Endothelial cell (in vitro differentiated cells): Measurements from ENCODE around the gene OR10A4. TPM values are rescaled to one million over a fixed set of nuclear protein-coding genes. Genes with fewer than 3 reads are reported as not detected.

Experiments
- DNase-seq: peaks from one replicate; pipeline ENCODE4 v3.0.0; 2021; ENCODE audit warnings: low spot score
- H3K27ac Mint-ChIP-seq: one replicate; pipeline ENCODE4 v1.8.0; 2021; ENCODE audit warnings: mixed read lengths, inconsistent platforms; ENCODE audit not compliant: unreplicated experiment
- H3K27me3 Mint-ChIP-seq: one replicate; pipeline ENCODE4 v1.8.0; 2021; ENCODE audit warnings: mild to moderate bottlenecking, moderate library complexity, mixed read lengths, inconsistent platforms; ENCODE audit not compliant: unreplicated experiment
- H3K36me3 Mint-ChIP-seq: one replicate; pipeline ENCODE4 v1.8.0; 2021; ENCODE audit warnings: mild to moderate bottlenecking, low read depth, mixed read lengths, inconsistent platforms; ENCODE audit not compliant: unreplicated experiment
- H3K4me1 Mint-ChIP-seq: one replicate; pipeline ENCODE4 v1.8.0; 2021; ENCODE audit warnings: mild to moderate bottlenecking, mixed read lengths, inconsistent platforms; ENCODE audit not compliant: unreplicated experiment
- H3K4me3 Mint-ChIP-seq: one replicate; pipeline ENCODE4 v1.8.0; 2021; ENCODE audit warnings: mild to moderate bottlenecking, mixed read lengths, inconsistent platforms; ENCODE audit not compliant: unreplicated experiment
- H3K9me3 Mint-ChIP-seq: one replicate; pipeline ENCODE4 v1.8.0; 2021; ENCODE audit warnings: mixed read lengths, inconsistent platforms; ENCODE audit not compliant: unreplicated experiment
- CTCF ChIP-seq: fragments of 200-600 bp; sonication (generic); IDR thresholded peaks from one replicate; pipeline ENCODE4 v1.5.0; 2021; ENCODE audit warnings: antibody characterized with exemption; ENCODE audit not compliant: unreplicated experiment
- total RNA-seq: library from RNA; stranded (reverse); fragmentation: NEBNext Ultra II Directional; extraction: Animal tissue kit (Norgen Biotek cat#: 25700); gene quantifications from one replicate; pipeline ENCODE4 v1.2.1, GENCODE V29; 2021; ENCODE audit not compliant: unreplicated experiment

The OR10A4 gene
- total RNA-seq, 1 donor from 2014 or later = not detected

DNA sequence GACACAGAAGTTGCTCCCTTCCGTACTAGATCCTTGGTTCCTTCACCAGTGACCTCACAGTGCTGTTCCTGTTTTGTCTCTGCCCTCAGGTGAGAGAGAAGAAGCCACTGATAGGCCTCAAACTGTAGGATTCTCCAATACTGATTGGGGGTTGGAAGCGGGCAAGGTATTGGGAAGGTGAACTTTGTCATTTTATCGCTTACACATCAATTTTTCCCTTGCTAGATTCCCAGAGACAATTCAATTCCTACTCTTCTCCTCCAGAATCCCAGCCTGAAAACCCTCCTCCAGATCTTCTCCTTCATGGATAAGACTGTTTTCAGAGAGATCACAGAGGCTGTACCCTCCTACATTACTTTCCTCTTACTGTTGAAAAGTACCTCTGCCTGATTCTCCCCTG, 35.0 kb downstream of the OR10A4 start:
- Mint-ChIP-seq H3K9me3 (no peaks in the 10 kb centered on the region), H3K4me1 (peaks cover 6% of the 10 kb centered on the region), H3K36me3 (no peaks in the 10 kb centered on the region), H3K27me3 (no peaks in the 10 kb centered on the region), H3K4me3 (no peak overlapping the region), H3K27ac (no peak overlapping the region)
- DNase-seq = no peak
- TF ChIP-seq CTCF = no peak

GRCh38 chr11:6911948-6912347, 35.5 kb downstream of the OR10A4 start:
- Mint-ChIP-seq H3K36me3 (no peaks in the 10 kb centered on the region), H3K4me1 (peaks cover 6% of the 10 kb centered on the region), H3K4me3 (no peak overlapping the region), H3K27me3 (no peaks in the 10 kb centered on the region), H3K9me3 (no peaks in the 10 kb centered on the region), H3K27ac (no peak overlapping the region)
- DNase-seq = no peak
- no peak for TF ChIP-seq CTCF

DNA sequence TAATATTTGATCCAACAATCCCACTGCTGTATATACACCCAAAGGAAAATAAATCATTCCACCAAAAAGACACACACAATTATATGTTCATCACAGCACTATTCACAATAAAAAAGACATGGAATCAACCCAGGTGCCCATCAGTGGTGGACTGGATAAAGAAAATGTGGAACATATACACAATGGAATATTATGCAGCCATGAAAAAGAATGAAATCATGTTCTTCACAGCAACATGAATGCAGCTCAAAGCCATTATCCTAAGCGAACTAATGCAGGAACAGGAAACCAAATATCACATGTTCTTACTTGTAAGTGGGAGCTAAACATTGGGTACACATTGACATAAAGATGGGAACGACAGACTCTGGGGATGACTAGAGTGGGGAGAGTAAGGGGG, 43.3 kb downstream of the OR10A4 start:
- Mint-ChIP-seq H3K27me3 (no peaks in the 10 kb centered on the region), H3K4me3 (no peak overlapping the region), H3K36me3 (no peaks in the 10 kb centered on the region), H3K9me3 (no peaks in the 10 kb centered on the region), H3K4me1 (no peaks in the 10 kb centered on the region), H3K27ac (no peak overlapping the region)
- no peak for TF ChIP-seq CTCF
- no peak for DNase-seq

DNA sequence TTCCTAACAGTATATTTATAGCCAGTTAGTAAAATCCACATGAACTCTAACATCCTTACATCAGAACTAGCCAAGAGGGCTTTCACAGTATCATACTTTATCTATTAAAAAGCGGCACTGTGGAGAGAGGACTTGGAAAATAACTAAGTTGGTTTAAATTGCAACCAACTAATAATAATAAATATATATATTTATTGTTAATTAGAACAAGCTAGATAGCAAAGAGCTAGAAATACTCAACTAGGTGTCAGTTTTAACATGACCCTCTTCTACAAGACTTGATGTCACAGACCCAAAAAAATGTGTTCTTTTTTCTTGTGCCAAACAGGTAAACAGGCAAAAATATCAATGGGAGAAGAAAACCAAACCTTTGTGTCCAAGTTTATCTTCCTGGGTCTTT, 44.3 kb downstream of the OR10A4 start, which contains the start of gene OR2D3:
TSS of gene OR2D3 (plus strand) at position 301 of the 400 bp plus-strand sequence. CDS start at position 301, 0 bp downstream.
- H3K4me3 Mint-ChIP-seq = no peak within 1 kb of the TSS
- H3K9me3 Mint-ChIP-seq = no peaks in the 10 kb centered on the region
- H3K27me3 Mint-ChIP-seq = peaks cover 2% of the 10 kb centered on the region
- H3K27ac Mint-ChIP-seq = no peak within 1 kb of the TSS
- TF ChIP-seq CTCF = no peak
- H3K36me3 Mint-ChIP-seq = no peaks in the 10 kb centered on the region
- H3K4me1 Mint-ChIP-seq = peaks cover 3% of the 10 kb centered on the region
- no peak for DNase-seq

- no peak for DNase-seq
- Mint-ChIP-seq H3K27ac (peak overlapping the region; percentile 88), H3K27me3 (peaks cover 3% of the 10 kb centered on the region), H3K36me3 (no peaks in the 10 kb centered on the region), H3K4me1 (peaks cover 25% of the 10 kb centered on the region), H3K4me3 (peak overlapping the region; percentile 94), H3K9me3 (no peaks in the 10 kb centered on the region)
- TF ChIP-seq CTCF = no peak
Observed at GRCh38 chr11:6925007-6925577, 48.7 kb downstream of the OR10A4 start.
